Fibroblast of pulmonary artery (primary cell): Measurements from ENCODE around the gene KRT9.

Experiments used
- DNase-seq: peaks from one replicate; pipeline ENCODE4 v3.0.0-alpha.2; 2010; ENCODE audit warnings: low read depth
- H3K4me3 ChIP-seq: replicated peaks from 2 replicates; pipeline ENCODE4 v1.5.1; 2011; ENCODE audit warnings: low read depth, mild to moderate bottlenecking, control low read depth, low read length, moderate library complexity
- TF ChIP-seq, protein P1 (sequence below): IDR thresholded peaks from 2 replicates; pipeline ENCODE4 v1.5.1; 2011; ENCODE audit warnings: mild to moderate bottlenecking, control low read depth, low read length, inconsistent platforms; ENCODE audit errors: missing control alignments

KRT9 gene

DNA sequence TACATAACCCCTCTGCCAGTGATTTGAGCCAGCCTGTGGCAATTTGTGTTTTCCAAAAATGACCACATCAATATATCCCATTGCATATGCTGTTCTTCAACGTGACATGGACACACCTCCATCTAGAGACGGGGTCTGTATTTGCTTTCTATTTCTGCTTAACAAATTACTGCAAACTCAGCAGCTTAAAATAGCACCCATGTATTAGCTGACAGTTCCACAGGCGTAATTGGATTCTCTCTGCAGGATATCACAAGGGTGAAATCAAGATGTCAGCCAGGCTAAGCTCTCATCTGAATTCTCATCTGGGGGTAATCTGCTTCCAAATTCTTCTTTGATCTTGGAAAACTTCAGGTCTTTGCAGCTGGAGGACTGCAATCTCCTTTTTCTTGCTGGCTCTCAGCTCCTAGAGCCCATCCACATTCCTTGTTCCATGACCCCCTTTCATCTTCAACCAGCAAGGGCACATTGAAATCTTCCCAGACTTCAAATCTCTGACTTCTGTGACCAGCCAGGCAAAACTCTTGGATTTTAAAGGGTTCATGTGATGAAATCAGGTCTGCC is 8.2 kb downstream of the KRT9 start:
- no peak overlapping the region for H3K4me3 ChIP-seq
- DNase-seq = no peak
- TF ChIP-seq, protein P1, sequence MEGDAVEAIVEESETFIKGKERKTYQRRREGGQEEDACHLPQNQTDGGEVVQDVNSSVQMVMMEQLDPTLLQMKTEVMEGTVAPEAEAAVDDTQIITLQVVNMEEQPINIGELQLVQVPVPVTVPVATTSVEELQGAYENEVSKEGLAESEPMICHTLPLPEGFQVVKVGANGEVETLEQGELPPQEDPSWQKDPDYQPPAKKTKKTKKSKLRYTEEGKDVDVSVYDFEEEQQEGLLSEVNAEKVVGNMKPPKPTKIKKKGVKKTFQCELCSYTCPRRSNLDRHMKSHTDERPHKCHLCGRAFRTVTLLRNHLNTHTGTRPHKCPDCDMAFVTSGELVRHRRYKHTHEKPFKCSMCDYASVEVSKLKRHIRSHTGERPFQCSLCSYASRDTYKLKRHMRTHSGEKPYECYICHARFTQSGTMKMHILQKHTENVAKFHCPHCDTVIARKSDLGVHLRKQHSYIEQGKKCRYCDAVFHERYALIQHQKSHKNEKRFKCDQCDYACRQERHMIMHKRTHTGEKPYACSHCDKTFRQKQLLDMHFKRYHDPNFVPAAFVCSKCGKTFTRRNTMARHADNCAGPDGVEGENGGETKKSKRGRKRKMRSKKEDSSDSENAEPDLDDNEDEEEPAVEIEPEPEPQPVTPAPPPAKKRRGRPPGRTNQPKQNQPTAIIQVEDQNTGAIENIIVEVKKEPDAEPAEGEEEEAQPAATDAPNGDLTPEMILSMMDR = no peak

DNA sequence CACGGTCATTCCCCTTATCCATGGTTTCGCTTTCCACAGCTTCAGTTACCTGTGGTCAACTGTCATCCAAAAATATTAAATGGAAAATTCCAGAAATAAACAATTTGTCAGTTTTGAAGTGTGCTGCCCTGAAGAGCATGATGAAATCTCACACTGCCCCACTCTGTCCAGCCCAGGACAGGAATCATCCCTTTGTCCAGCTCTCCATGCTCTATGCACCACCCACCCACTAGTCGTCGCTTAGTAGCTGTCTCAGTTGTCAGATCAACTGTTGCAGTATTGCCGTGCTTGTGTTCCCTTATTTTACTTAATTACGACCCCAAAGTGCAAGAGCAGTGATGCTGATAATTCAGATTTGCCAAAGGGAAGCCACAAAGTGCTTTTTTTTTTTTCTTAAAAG is 10.3 kb downstream of the KRT9 start:
- DNase-seq = no peak
- H3K4me3 ChIP-seq = no peak overlapping the region
- TF ChIP-seq, protein P1 = no peak

DNA sequence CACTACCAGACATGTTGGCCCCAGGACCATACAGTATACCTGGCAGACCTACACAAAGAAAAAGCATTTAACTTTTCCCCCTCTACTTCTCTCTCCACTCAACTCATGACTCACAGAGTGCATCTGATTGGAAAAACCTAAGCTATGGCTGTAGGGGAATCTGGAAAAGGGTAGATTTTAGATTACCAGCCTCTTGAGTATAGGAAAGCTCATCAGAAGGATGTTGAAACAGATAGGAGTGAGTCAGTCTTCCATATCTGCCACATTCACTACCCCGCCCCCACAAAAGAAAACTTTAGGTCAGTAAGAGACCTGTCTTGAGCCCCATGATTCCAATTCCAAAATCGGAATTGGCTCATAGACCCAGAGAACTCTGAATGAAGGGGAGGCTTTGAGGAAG is 12.3 kb downstream of the KRT9 start:
- TF ChIP-seq, protein P1 = no peak
- H3K4me3 ChIP-seq = no peak overlapping the region
- no peak for DNase-seq

DNA sequence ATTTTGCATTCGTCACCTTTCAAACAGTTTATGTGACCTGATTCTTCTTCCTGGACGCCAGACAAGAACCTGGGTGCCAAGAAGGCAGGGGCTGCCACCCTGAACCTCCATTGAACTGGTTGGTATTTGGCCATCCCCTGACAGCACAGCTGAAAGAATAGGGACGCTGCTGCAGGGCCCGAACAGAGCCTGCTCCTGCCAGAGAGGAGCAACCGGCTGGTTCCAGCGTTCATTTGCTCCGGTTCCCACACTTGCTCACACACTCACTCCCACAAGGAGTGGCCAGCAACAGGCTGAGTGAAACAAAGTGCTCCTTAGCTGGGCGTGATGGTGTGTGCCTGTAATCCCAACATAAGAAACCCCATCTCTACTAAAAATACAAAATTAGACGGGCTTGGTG is 14.9 kb downstream of the KRT9 start:
- DNase-seq = no peak
- TF ChIP-seq, protein P1 = no peak
- H3K4me3 ChIP-seq = no peak overlapping the region

DNA sequence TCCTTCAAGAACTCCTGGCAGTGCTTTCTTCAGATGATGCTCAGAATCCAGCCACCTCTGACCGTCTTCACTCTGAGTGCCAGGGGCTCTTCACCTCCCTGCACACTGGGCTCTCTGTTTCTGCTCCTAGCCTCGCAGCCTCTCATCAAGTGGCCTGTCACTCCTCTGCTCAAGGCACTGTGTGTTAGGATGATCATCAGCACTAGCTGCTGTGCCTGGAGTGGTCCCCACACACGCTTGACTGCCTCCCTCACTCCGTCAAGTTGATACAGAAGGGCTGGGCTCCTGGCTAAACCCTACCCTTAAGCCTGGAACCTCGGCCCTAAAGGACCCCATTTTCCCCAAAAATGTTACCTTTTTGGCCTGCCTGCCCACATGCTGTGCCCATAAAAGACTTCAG is 15.6 kb downstream of the KRT9 start:
- H3K4me3 ChIP-seq = no peak overlapping the region
- TF ChIP-seq, protein P1 = no peak
- no peak for DNase-seq

DNA sequence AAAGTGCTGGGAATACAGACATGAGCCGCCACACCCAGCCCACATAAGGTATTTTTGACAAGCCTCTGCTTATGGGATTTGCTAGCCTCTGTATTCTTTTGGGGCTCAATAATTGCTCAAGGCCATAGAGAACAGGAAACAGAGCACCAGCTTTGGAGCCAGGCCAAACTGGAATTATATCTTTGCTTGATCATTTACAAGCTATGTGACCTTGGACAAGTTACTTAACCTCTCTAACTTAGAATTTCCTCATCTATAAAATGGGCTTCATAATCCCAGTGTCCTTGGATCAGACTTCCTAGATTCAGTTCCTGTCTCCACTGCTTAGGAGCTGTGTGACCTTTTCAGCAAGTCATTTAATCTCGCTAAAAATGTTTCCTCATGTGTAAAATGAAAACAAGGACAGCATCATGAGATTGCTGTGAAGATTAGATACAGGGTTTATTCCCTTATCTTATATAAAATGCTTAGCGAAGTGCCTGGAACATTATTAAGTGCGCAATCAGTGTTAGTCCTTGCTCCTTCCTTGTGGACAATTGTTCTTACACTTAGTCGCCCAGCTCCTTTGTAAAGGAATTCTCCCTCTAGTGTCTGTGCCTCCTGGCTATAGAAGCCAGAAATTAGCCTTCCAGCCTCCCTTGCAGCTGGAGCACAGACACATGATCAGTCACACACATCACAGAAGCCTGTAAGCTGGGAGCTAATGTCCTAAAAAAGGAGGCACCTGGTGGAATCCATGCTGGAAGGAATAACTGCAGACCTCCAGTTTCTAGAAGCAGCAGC is 16.6 kb downstream of the KRT9 start:
- DNase-seq = no peak
- TF ChIP-seq, protein P1 = no peak
- H3K4me3 ChIP-seq = no peak overlapping the region
